ENCODE measurements around the gene PKMYT1. TPM values are rescaled to one million over a fixed set of nuclear protein-coding genes. Genes with fewer than 3 reads are reported as not detected.

PKMYT1 gene
- total and polyA plus RNA-seq, 9 of the 15 experiments (the other 6 are each of a cell fraction or from before 2014, with no cell fraction given), result 8.7 to 201 (median 37.8) TPM

DNA sequence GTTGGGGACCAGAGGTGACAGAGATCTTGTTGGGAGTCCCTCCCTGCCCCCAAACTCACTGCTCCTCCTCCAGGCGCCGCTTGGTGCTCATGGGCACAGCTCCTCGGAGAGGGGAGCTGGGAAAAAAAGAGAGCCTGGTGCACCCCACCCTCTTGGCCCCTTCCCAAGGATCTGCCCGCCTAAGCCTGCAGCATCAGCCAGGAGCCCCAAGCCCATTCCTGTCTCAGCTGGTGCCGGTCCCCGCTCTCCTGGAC, 43.1 kb upstream of the PKMYT1 start (continued):
- no peak for TF ChIP-seq DNMT1 (IDR thresholded peaks at IDR 0.05)
- TF ChIP-seq ETV6 (IDR thresholded peaks at IDR 0.05; ENCODE audit: borderline replicate concordance in 1 of 2, low read depth in 2 of 2, low read length in 1 of 2), result peak in 1 of 2 experiments; percentile 17; a peak in 1 of 4 replicates
- TF ChIP-seq ETV6 (CRISPR knock-in tag; IDR thresholded peaks at IDR 0.05; ENCODE audit: borderline replicate concordance), result no peak
- no peak for TF ChIP-seq XRCC4 (IDR thresholded peaks at IDR 0.05; ENCODE audit: extremely low read depth, insufficient read depth, insufficient read length)
- no peak for TF ChIP-seq ZNF133 (CRISPR knock-in tag; IDR thresholded peaks at IDR 0.05)
- 0 out of 2 replicates have a peak, but pooled peaks have one; percentile 23 for TF ChIP-seq ILF3 (IDR thresholded peaks at IDR 0.05; ENCODE audit: borderline replicate concordance)
- TF ChIP-seq, protein P1, sequence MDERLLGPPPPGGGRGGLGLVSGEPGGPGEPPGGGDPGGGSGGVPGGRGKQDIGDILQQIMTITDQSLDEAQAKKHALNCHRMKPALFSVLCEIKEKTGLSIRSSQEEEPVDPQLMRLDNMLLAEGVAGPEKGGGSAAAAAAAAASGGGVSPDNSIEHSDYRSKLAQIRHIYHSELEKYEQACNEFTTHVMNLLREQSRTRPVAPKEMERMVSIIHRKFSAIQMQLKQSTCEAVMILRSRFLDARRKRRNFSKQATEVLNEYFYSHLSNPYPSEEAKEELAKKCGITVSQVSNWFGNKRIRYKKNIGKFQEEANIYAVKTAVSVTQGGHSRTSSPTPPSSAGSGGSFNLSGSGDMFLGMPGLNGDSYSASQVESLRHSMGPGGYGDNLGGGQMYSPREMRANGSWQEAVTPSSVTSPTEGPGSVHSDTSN (CRISPR knock-in tag; IDR thresholded peaks at IDR 0.05; ENCODE audit: low read depth), result no peak
- TF ChIP-seq, protein P1 (tag; conservative IDR thresholded peaks at IDR 0.05; ENCODE audit: low read depth), result no peak
- TF ChIP-seq, protein P2, sequence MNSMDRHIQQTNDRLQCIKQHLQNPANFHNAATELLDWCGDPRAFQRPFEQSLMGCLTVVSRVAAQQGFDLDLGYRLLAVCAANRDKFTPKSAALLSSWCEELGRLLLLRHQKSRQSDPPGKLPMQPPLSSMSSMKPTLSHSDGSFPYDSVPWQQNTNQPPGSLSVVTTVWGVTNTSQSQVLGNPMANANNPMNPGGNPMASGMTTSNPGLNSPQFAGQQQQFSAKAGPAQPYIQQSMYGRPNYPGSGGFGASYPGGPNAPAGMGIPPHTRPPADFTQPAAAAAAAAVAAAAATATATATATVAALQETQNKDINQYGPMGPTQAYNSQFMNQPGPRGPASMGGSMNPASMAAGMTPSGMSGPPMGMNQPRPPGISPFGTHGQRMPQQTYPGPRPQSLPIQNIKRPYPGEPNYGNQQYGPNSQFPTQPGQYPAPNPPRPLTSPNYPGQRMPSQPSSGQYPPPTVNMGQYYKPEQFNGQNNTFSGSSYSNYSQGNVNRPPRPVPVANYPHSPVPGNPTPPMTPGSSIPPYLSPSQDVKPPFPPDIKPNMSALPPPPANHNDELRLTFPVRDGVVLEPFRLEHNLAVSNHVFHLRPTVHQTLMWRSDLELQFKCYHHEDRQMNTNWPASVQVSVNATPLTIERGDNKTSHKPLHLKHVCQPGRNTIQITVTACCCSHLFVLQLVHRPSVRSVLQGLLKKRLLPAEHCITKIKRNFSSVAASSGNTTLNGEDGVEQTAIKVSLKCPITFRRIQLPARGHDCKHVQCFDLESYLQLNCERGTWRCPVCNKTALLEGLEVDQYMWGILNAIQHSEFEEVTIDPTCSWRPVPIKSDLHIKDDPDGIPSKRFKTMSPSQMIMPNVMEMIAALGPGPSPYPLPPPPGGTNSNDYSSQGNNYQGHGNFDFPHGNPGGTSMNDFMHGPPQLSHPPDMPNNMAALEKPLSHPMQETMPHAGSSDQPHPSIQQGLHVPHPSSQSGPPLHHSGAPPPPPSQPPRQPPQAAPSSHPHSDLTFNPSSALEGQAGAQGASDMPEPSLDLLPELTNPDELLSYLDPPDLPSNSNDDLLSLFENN (IDR thresholded peaks at IDR 0.05; ENCODE audit: low read depth in 2 of 2, low read length in 2 of 2), result 0 out of 4 replicates have a peak, but pooled peaks of 1 of the 2 experiments have one; percentile 19
- no peak for TF ChIP-seq ZNF354B (CRISPR knock-in tag; IDR thresholded peaks at IDR 0.05)
- no peak for TF ChIP-seq KAT7 (CRISPR knock-in tag; IDR thresholded peaks at IDR 0.05; ENCODE audit: borderline replicate concordance)
- TF ChIP-seq, protein P3, sequence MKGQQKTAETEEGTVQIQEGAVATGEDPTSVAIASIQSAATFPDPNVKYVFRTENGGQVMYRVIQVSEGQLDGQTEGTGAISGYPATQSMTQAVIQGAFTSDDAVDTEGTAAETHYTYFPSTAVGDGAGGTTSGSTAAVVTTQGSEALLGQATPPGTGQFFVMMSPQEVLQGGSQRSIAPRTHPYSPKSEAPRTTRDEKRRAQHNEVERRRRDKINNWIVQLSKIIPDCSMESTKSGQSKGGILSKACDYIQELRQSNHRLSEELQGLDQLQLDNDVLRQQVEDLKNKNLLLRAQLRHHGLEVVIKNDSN (CRISPR knock-in tag; IDR thresholded peaks at IDR 0.05), result no peak
- TF ChIP-seq SP1 (CRISPR knock-in tag; IDR thresholded peaks at IDR 0.05), result no peak; the same call in 1 of the 2 replicates
- TF ChIP-seq ARID1B (IDR thresholded peaks at IDR 0.05), result no peak
- TF ChIP-seq, protein P4, sequence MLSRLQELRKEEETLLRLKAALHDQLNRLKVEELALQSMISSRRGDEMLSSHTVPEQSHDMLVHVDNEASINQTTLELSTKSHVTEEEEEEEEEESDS (CRISPR knock-in tag; IDR thresholded peaks at IDR 0.05), result no peak
- TF ChIP-seq NFIC (IDR thresholded peaks at IDR 0.05), result peak; percentile 50; the same call in 1 of the 2 replicates
- TF ChIP-seq, protein P5, sequence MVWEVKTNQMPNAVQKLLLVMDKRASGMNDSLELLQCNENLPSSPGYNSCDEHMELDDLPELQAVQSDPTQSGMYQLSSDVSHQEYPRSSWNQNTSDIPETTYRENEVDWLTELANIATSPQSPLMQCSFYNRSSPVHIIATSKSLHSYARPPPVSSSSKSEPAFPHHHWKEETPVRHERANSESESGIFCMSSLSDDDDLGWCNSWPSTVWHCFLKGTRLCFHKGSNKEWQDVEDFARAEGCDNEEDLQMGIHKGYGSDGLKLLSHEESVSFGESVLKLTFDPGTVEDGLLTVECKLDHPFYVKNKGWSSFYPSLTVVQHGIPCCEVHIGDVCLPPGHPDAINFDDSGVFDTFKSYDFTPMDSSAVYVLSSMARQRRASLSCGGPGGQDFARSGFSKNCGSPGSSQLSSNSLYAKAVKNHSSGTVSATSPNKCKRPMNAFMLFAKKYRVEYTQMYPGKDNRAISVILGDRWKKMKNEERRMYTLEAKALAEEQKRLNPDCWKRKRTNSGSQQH (CRISPR knock-in tag; IDR thresholded peaks at IDR 0.05), result no peak
- TF ChIP-seq, protein P6, sequence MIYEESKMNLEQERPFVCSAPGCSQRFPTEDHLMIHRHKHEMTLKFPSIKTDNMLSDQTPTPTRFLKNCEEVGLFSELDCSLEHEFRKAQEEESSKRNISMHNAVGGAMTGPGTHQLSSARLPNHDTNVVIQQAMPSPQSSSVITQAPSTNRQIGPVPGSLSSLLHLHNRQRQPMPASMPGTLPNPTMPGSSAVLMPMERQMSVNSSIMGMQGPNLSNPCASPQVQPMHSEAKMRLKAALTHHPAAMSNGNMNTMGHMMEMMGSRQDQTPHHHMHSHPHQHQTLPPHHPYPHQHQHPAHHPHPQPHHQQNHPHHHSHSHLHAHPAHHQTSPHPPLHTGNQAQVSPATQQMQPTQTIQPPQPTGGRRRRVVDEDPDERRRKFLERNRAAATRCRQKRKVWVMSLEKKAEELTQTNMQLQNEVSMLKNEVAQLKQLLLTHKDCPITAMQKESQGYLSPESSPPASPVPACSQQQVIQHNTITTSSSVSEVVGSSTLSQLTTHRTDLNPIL (CRISPR knock-in tag; IDR thresholded peaks at IDR 0.05), result no peak
- TF ChIP-seq ZNF263 (CRISPR knock-in tag; IDR thresholded peaks at IDR 0.05; ENCODE audit: borderline replicate concordance), result 0 out of 2 replicates have a peak, but pooled peaks have one; percentile 15
- no peak for TF ChIP-seq SNIP1 (IDR thresholded peaks at IDR 0.05; ENCODE audit: low read depth)
